ENCODE results near the gene PMPCA.

GRCh38 chr9:136419092-136419420 is 8.6 kb downstream of the PMPCA start:
- TF ChIP-seq, protein P1, sequence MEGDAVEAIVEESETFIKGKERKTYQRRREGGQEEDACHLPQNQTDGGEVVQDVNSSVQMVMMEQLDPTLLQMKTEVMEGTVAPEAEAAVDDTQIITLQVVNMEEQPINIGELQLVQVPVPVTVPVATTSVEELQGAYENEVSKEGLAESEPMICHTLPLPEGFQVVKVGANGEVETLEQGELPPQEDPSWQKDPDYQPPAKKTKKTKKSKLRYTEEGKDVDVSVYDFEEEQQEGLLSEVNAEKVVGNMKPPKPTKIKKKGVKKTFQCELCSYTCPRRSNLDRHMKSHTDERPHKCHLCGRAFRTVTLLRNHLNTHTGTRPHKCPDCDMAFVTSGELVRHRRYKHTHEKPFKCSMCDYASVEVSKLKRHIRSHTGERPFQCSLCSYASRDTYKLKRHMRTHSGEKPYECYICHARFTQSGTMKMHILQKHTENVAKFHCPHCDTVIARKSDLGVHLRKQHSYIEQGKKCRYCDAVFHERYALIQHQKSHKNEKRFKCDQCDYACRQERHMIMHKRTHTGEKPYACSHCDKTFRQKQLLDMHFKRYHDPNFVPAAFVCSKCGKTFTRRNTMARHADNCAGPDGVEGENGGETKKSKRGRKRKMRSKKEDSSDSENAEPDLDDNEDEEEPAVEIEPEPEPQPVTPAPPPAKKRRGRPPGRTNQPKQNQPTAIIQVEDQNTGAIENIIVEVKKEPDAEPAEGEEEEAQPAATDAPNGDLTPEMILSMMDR (conservative IDR thresholded peaks at IDR 0.05; ENCODE audit: low read depth, low read length), result no peak
- TF ChIP-seq EZH2phosphoT487 (IDR thresholded peaks at IDR 0.05; ENCODE audit: borderline replicate concordance, low read length) (no peak), EZH2 (IDR thresholded peaks at IDR 0.05; ENCODE audit: low read length, unreplicated experiment) (no peak)
